Middle frontal gyrus (tissue), 1 donor: ENCODE results near the gene SAXO2.
"Not testable (repeated sequence)": the region's sequence is repeated elsewhere in the genome, so short reads cannot be mapped to it uniquely, and the experiment has no call there.

Source experiments
- DNase-seq: peaks from one replicate; pipeline ENCODE4 v3.0.0-alpha.2; 2015; ENCODE audit warnings: low spot score; ENCODE audit errors: extremely low spot score

Gene SAXO2

GRCh38 chr15:82313951-82314768 is 51.5 kb downstream of the SAXO2 start:
- DNase-seq: not testable (repeated sequence)

- no peak for DNase-seq
These were observed 52.3 kb downstream of the SAXO2 start for GRCh38 chr15:82314769-82315518.

- no peak for DNase-seq
These were observed 53.1 kb downstream of the SAXO2 start for GRCh38 chr15:82315519-82316246.

GRCh38 chr15:82316247-82317090 is 53.9 kb downstream of the SAXO2 start:
- not testable (repeated sequence) for DNase-seq

- no peak for DNase-seq
These were observed 54.5 kb downstream of the SAXO2 start for GRCh38 chr15:82317091-82317489.

GRCh38 chr15:82317516-82317915 is 54.9 kb downstream of the SAXO2 start:
- not testable (repeated sequence) for DNase-seq

- not testable (repeated sequence) for DNase-seq
These were observed 55.7 kb downstream of the SAXO2 start for GRCh38 chr15:82318281-82318680.

GRCh38 chr15:82319522-82320278 is 57.1 kb downstream of the SAXO2 start:
- not testable (repeated sequence) for DNase-seq

- not testable (repeated sequence) for DNase-seq
These were observed 58.2 kb downstream of the SAXO2 start for GRCh38 chr15:82320861-82321260.

GRCh38 chr15:82322488-82322887 is 59.9 kb downstream of the SAXO2 start:
- DNase-seq: not testable (repeated sequence)

- DNase-seq: not testable (repeated sequence)
These were observed 62.2 kb downstream of the SAXO2 start for GRCh38 chr15:82324831-82325230.

- DNase-seq: not testable (repeated sequence)
These were observed 63.0 kb downstream of the SAXO2 start for GRCh38 chr15:82325646-82326045.

GRCh38 chr15:82326896-82327295 is 64.3 kb downstream of the SAXO2 start:
- DNase-seq: not testable (repeated sequence)

- DNase-seq: not testable (repeated sequence)
These were observed 64.8 kb downstream of the SAXO2 start for GRCh38 chr15:82327372-82327771.

GRCh38 chr15:82329039-82329438 is 66.4 kb downstream of the SAXO2 start:
- not testable (repeated sequence) for DNase-seq

GRCh38 chr15:82330921-82331320 is 68.3 kb downstream of the SAXO2 start:
- DNase-seq: not testable (repeated sequence)

GRCh38 chr15:82331576-82332304 is 69.1 kb downstream of the SAXO2 start:
- DNase-seq: not testable (repeated sequence)

- not testable (repeated sequence) for DNase-seq
These were observed 70.3 kb downstream of the SAXO2 start for GRCh38 chr15:82332711-82333602.
